Aorta (tissue), 5 donors: ENCODE data around the gene SRGAP1. TPM values are rescaled to one million over a fixed set of nuclear protein-coding genes. Genes with fewer than 3 reads are reported as not detected.
"Not testable (repeated sequence)": the region's sequence is repeated elsewhere in the genome, so short reads cannot be mapped to it uniquely, and the experiment has no call there.

Experiments
- ATAC-seq: fragments of 200-7000 bp; cut with Tn5 transposase; one replicate; pipeline ENCODE4 v1.9.1; 2022; ENCODE audit warnings: moderate library complexity; ENCODE audit not compliant: low FRiP score
- DNase-seq, 2 donors: peaks; one replicate each; pipeline ENCODE4 v3.0.0-alpha.2; 2020
- H3K27ac ChIP-seq, 2 donors: one replicate each; pipeline ENCODE4 v1.5.1; 2013; ENCODE audit warnings: low read length in 2 of 2, mild to moderate bottlenecking in 2 of 2, moderate library complexity in 2 of 2, control low read depth in 1 of 2, inconsistent platforms in 1 of 2, low read depth in 1 of 2
- H3K27me3 ChIP-seq, 2 donors: one replicate each; pipeline ENCODE4 v1.6.1; 2013; ENCODE audit warnings: control low read depth in 1 of 2, low read length in 1 of 2, mild to moderate bottlenecking in 1 of 2, moderate library complexity in 1 of 2; ENCODE audit not compliant: insufficient read depth in 2 of 2, control insufficient read depth in 1 of 2
- H3K36me3 ChIP-seq, 2 donors: one replicate each; pipeline ENCODE4 v1.6.1; 2013; ENCODE audit warnings: control low read depth in 1 of 2, low read length in 1 of 2, mild to moderate bottlenecking in 1 of 2; ENCODE audit not compliant: insufficient read depth in 2 of 2, control insufficient read depth in 1 of 2
- H3K4me1 ChIP-seq, 2 donors: one replicate each; pipeline ENCODE4 v1.6.1; 2013; ENCODE audit warnings: low read length in 2 of 2, control low read depth in 1 of 2, mild to moderate bottlenecking in 1 of 2, moderate library complexity in 1 of 2; ENCODE audit not compliant: insufficient read depth in 2 of 2, control insufficient read depth in 1 of 2
- H3K4me3 ChIP-seq, 2 donors: one replicate each; pipeline ENCODE4 v1.5.1; 2013; ENCODE audit warnings: low read length in 2 of 2, control low read depth in 1 of 2, mild to moderate bottlenecking in 1 of 2
- H3K9me3 ChIP-seq: one replicate; pipeline ENCODE4 v1.6.1; 2013; ENCODE audit warnings: mild to moderate bottlenecking, low read length; ENCODE audit not compliant: control insufficient read depth
- WGBS, 2 donors: extraction: QIAGEN DNeasy Blood & Tissue Kit; methylation state at CpG; one replicate each; pipeline ENCODE4 v1.1.7; 2013; 5-methylcytosine and 5-hydroxymethylcytosine counted together
- intact Hi-C, 2 donors: fragments of 100-400 bp; cut with DNase I; formaldehyde crosslinking; loops; one replicate each; pipeline versions ENCODE4 v1.14.2 to v1.15.0; 2022
- polyA plus RNA-seq, 2 donors: library from polyadenylated mRNA; stranded (reverse); fragments of 200-250 nt; gene quantifications; one replicate each; pipeline ENCODE4 v1.2.3, GENCODE V29; 2013
- total RNA-seq, 2 donors: library from RNA; stranded (reverse); fragmentation: NEBNext Ultra II Directional; extraction: Animal tissue kit (Norgen Biotek cat#: 25700); gene quantifications; one replicate each; pipeline ENCODE4 v1.2.1, GENCODE V29; 2021
- donor health status: healthy with polysubstance abuse.
- donor health status: Bipolar disorder and iron deficiency.
- donor health status: DM: no; HTN: no; CAD: no.
- donor health status: DM: no; HTN: no; CAD: no.
- donor health status: DM: yes; HTN: yes; CAD: no.

SRGAP1 gene
- total and polyA plus RNA-seq, 4 donors, result 0.88 to 15.5 (median 6.0) TPM

- no peak for DNase-seq
- intact Hi-C loops, result no loop called here
- WGBS, 2 donors, result 78 to 79% methylated on average over 2 of the region's 2 CpGs
Observed at GRCh38 chr12:64147875-64148274, 303.4 kb downstream of the SRGAP1 start.

GRCh38 chr12:64154677-64155076 is 310.2 kb downstream of the SRGAP1 start:
- Histone ChIP-seq H3K4me1 (no peaks in the 10 kb centered on the region), H3K27me3 (no peaks in the 10 kb centered on the region), H3K4me3 (no peak overlapping the region), H3K9me3 (no peaks in the 10 kb centered on the region), H3K36me3 (no peaks in the 10 kb centered on the region), H3K27ac (no peak overlapping the region)
- no peak for ATAC-seq
- intact Hi-C loops, result no loop called here
- 87 to 88% methylated on average over 2 of the region's 2 CpGs for WGBS, 2 donors
- DNase-seq, result no peak

More at GRCh38 chr12:64147875-64148274, 303.4 kb downstream of the SRGAP1 start:
- Histone ChIP-seq H3K36me3 (peaks cover 0 to 2% of the 10 kb centered on the region in 2 donors), H3K27ac (no peak overlapping the region), H3K4me3 (no peak overlapping the region), H3K4me1 (no peaks in the 10 kb centered on the region), H3K9me3 (no peaks in the 10 kb centered on the region), H3K27me3 (no peaks in the 10 kb centered on the region)
- no peak for ATAC-seq

GRCh38 chr12:64157110-64157509 is 312.6 kb downstream of the SRGAP1 start:
- H3K9me3 ChIP-seq, result peaks cover under 1% of the 10 kb centered on the region
- no peaks in the 10 kb centered on the region for H3K27me3 ChIP-seq
- H3K4me1 ChIP-seq, result no peaks in the 10 kb centered on the region
- DNase-seq (no peak), ATAC-seq (no peak)
- WGBS, 2 donors, result 92 to 94% methylated on average over 2 of the region's 2 CpGs
- intact Hi-C loops, result no loop called here
- no peak overlapping the region for H3K4me3 ChIP-seq
- no peak overlapping the region for H3K27ac ChIP-seq
- no peaks in the 10 kb centered on the region for H3K36me3 ChIP-seq

GRCh38 chr12:64160021-64160710 is 315.7 kb downstream of the SRGAP1 start:
- Histone ChIP-seq H3K36me3 (no peaks in the 10 kb centered on the region), H3K4me1 (no peaks in the 10 kb centered on the region), H3K27ac (no peak overlapping the region), H3K27me3 (no peaks in the 10 kb centered on the region), H3K4me3 (no peak overlapping the region), H3K9me3 (peaks cover 1% of the 10 kb centered on the region)
- ATAC-seq, result no peak
- 85 to 89% methylated on average over 2 of the region's 2 CpGs for WGBS, 2 donors
- intact Hi-C loops, result no loop called here
- DNase-seq, result no peak

GRCh38 chr12:64160711-64161060 is 316.2 kb downstream of the SRGAP1 start:
- no peak for ATAC-seq

GRCh38 chr12:64166606-64167005 is 322.1 kb downstream of the SRGAP1 start:
- 85 to 91% methylated on average over 3 of the region's 3 CpGs for WGBS, 2 donors
- H3K9me3 ChIP-seq, H3K4me1 ChIP-seq, ATAC-seq, H3K4me3 ChIP-seq, intact Hi-C loops, DNase-seq, H3K27ac ChIP-seq, H3K27me3 ChIP-seq, H3K36me3 ChIP-seq: not testable (repeated sequence)

More at GRCh38 chr12:64160711-64161060, 316.2 kb downstream of the SRGAP1 start:
- peaks cover 1% of the 10 kb centered on the region for H3K9me3 ChIP-seq
- DNase-seq, result no peak
- no peaks in the 10 kb centered on the region for H3K27me3 ChIP-seq
- intact Hi-C loops, result no loop called here
- 75 to 78% methylated on average over 2 of the region's 2 CpGs for WGBS, 2 donors
- no peaks in the 10 kb centered on the region for H3K36me3 ChIP-seq
- no peaks in the 10 kb centered on the region for H3K4me1 ChIP-seq
- H3K27ac ChIP-seq, result no peak overlapping the region
- no peak overlapping the region for H3K4me3 ChIP-seq

GRCh38 chr12:64167041-64167440 is 322.5 kb downstream of the SRGAP1 start:
- H3K4me1 ChIP-seq, H3K36me3 ChIP-seq, ATAC-seq, H3K27ac ChIP-seq, H3K9me3 ChIP-seq, H3K27me3 ChIP-seq, DNase-seq, intact Hi-C loops, H3K4me3 ChIP-seq: not testable (repeated sequence)
- 94 to 97% methylated on average over 1 of the region's 1 CpG for WGBS, 2 donors

GRCh38 chr12:64170024-64170423 is 325.5 kb downstream of the SRGAP1 start:
- 39 to 46% methylated on average over 3 of the region's 3 CpGs for WGBS, 2 donors
- no peaks in the 10 kb centered on the region for H3K9me3 ChIP-seq
- no peak overlapping the region for H3K27ac ChIP-seq
- H3K27me3 ChIP-seq, result no peaks in the 10 kb centered on the region
- ATAC-seq (no peak), DNase-seq (no peak)
- no peak overlapping the region for H3K4me3 ChIP-seq
- intact Hi-C loops, result no loop called here
- no peaks in the 10 kb centered on the region for H3K36me3 ChIP-seq
- H3K4me1 ChIP-seq, result no peaks in the 10 kb centered on the region

- DNase-seq (no peak), ATAC-seq (no peak)
- Histone ChIP-seq H3K9me3 (no peaks in the 10 kb centered on the region), H3K4me3 (no peak overlapping the region), H3K27me3 (no peaks in the 10 kb centered on the region), H3K36me3 (no peaks in the 10 kb centered on the region), H3K27ac (no peak overlapping the region), H3K4me1 (no peaks in the 10 kb centered on the region)
- 48 to 49% methylated on average over 3 of the region's 3 CpGs for WGBS, 2 donors
- intact Hi-C loops, result no loop called here
Observed at GRCh38 chr12:64170730-64171129, 326.2 kb downstream of the SRGAP1 start.
